Mesenchymal stem cell (in vitro differentiated cells and primary cell): Measurements from ENCODE around the gene ABCC6.

Experiments
- DNase-seq: peaks from one replicate; pipeline ENCODE4 v3.0.0-alpha.2; 2013
- H2AFZ ChIP-seq: one replicate; pipeline ENCODE4 v1.6.1; 2013; ENCODE audit warnings: low read depth, mild to moderate bottlenecking, control low read depth, inconsistent platforms, low read length, moderate library complexity
- H2AK5ac ChIP-seq: 2 replicates; pipeline ENCODE4 v1.6.1; 2013; ENCODE audit warnings: low read length, moderate library complexity, mild to moderate bottlenecking, inconsistent platforms; ENCODE audit not compliant: severe bottlenecking
- H2BK120ac ChIP-seq: one replicate; pipeline ENCODE4 v1.6.1; 2013; ENCODE audit warnings: low read depth, mild to moderate bottlenecking, inconsistent platforms, low read length, moderate library complexity
- H2BK12ac ChIP-seq, 2 experiments: one replicate each; pipeline ENCODE4 v1.6.1; 2013; ENCODE audit warnings: inconsistent platforms in 2 of 2, low read length in 2 of 2, mild to moderate bottlenecking in 2 of 2, moderate library complexity in 2 of 2, control low read depth in 1 of 2
- H2BK15ac ChIP-seq: one replicate; pipeline ENCODE4 v1.6.1; 2013; ENCODE audit warnings: mild to moderate bottlenecking, low read depth, inconsistent platforms; ENCODE audit not compliant: poor library complexity, severe bottlenecking
- H2BK5ac ChIP-seq: 2 replicates; pipeline ENCODE4 v1.6.1; 2013; ENCODE audit warnings: low read depth, mild to moderate bottlenecking, low read length, control low read depth, inconsistent platforms; ENCODE audit not compliant: poor library complexity, severe bottlenecking
- H3K14ac ChIP-seq, 2 experiments: one replicate each; pipeline ENCODE4 v1.6.1; 2013; ENCODE audit warnings: inconsistent platforms in 2 of 2, low read length in 2 of 2, control low read depth in 1 of 2, mild to moderate bottlenecking in 1 of 2, moderate library complexity in 1 of 2
- H3K18ac ChIP-seq, 2 experiments: one replicate each; pipeline ENCODE4 v1.6.1; 2013; ENCODE audit warnings: inconsistent platforms in 2 of 2, low read length in 2 of 2, control low read depth in 1 of 2, low read depth in 1 of 2, mild to moderate bottlenecking in 1 of 2
- H3K23ac ChIP-seq, 2 experiments: one replicate each; pipeline ENCODE4 v1.6.1; 2013; ENCODE audit warnings: inconsistent platforms in 2 of 2, low read length in 2 of 2, mild to moderate bottlenecking in 2 of 2, moderate library complexity in 2 of 2, control low read depth in 1 of 2
- H3K27ac ChIP-seq: 2 replicates; pipeline ENCODE4 v1.5.1; 2013; ENCODE audit warnings: mild to moderate bottlenecking, moderate library complexity, low read length, control low read depth, inconsistent platforms; ENCODE audit not compliant: poor library complexity, severe bottlenecking
- H3K27me3 ChIP-seq, 2 experiments: 2 replicates each; pipeline versions ENCODE4 v1.6.1 to v1.7.0; 2013; ENCODE audit warnings: low read length in 2 of 2, mild to moderate bottlenecking in 2 of 2, moderate library complexity in 2 of 2, control low read depth in 1 of 2, inconsistent platforms in 1 of 2; ENCODE audit not compliant: control insufficient read depth in 1 of 2, insufficient read depth in 1 of 2
- H3K36me3 ChIP-seq, 2 experiments: 2 replicates each; pipeline versions ENCODE4 v1.6.1 to v1.7.0; 2013; ENCODE audit warnings: low read length in 2 of 2, control low read depth in 1 of 2, inconsistent platforms in 1 of 2, low read depth in 1 of 2, mild to moderate bottlenecking in 1 of 2; ENCODE audit not compliant: insufficient read depth in 2 of 2, control insufficient read depth in 1 of 2
- H3K4ac ChIP-seq, 2 experiments: one replicate each; pipeline ENCODE4 v1.6.1; 2013; ENCODE audit warnings: inconsistent platforms in 2 of 2, low read length in 2 of 2, mild to moderate bottlenecking in 2 of 2, moderate library complexity in 2 of 2, control low read depth in 1 of 2, low read depth in 1 of 2
- H3K4me1 ChIP-seq: 2 replicates; pipeline ENCODE4 v1.6.1; 2013; ENCODE audit warnings: low read depth, low read length, control low read depth; ENCODE audit not compliant: control insufficient read depth, insufficient read depth
- H3K4me2 ChIP-seq: 2 replicates; pipeline ENCODE4 v1.6.1; 2013; ENCODE audit warnings: low read length, mild to moderate bottlenecking, inconsistent platforms; ENCODE audit not compliant: poor library complexity, severe bottlenecking
- H3K4me3 ChIP-seq, 2 experiments: 2 replicates each; pipeline versions ENCODE4 v1.5.1 to v1.7.0; 2013; ENCODE audit warnings: low read length in 2 of 2, mild to moderate bottlenecking in 2 of 2, control low read depth in 1 of 2, low read depth in 1 of 2; ENCODE audit not compliant: insufficient read depth in 1 of 2
- H3K79me1 ChIP-seq: replicated peaks from 2 replicates; pipeline ENCODE4 v1.6.1; 2013; ENCODE audit warnings: mild to moderate bottlenecking, control low read depth, low read length, inconsistent platforms; ENCODE audit not compliant: poor library complexity, severe bottlenecking
- H3K9ac ChIP-seq: 2 replicates; pipeline ENCODE4 v1.7.0; 2013; ENCODE audit warnings: mild to moderate bottlenecking, low read length, moderate library complexity
- H3K9me3 ChIP-seq: 2 replicates; pipeline ENCODE4 v1.7.0; 2013; ENCODE audit warnings: mild to moderate bottlenecking, low read length; ENCODE audit not compliant: control insufficient read depth
- H4K8ac ChIP-seq: one replicate; pipeline ENCODE4 v1.6.1; 2013; ENCODE audit warnings: inconsistent platforms, mild to moderate bottlenecking, low read length, moderate library complexity
- H4K91ac ChIP-seq: one replicate; pipeline ENCODE4 v1.6.1; 2013; ENCODE audit warnings: mild to moderate bottlenecking, low read length, inconsistent platforms
- WGBS: methylation state at CpG from one replicate; pipeline ENCODE4 v1.1.7; 2013; ENCODE audit warnings: mixed read lengths; 5-methylcytosine and 5-hydroxymethylcytosine counted together

The ABCC6 gene

GRCh38 chr16:16112450-16113053 lies 110.7 kb downstream of the ABCC6 start:
- Histone ChIP-seq H2BK5ac (no peak overlapping the region), H4K8ac (no peak overlapping the region), H3K18ac (no peak overlapping the region), H2BK12ac (no peak overlapping the region), H3K9me3 (no peaks in the 10 kb centered on the region), H3K79me1 (no peaks in the 10 kb centered on the region), H3K4me3 (no peak overlapping the region), H2AFZ (no peak overlapping the region), H3K23ac (no peak overlapping the region), H3K4ac (no peak overlapping the region), H2BK15ac (no peak overlapping the region), H3K4me1 (no peaks in the 10 kb centered on the region), H3K36me3 (peaks cover 60 to 92% of the 10 kb centered on the region in 2 experiments), H2AK5ac (no peak overlapping the region), H3K27me3 (no peaks in the 10 kb centered on the region), H2BK120ac (no peak overlapping the region), H3K9ac (no peak overlapping the region), H3K27ac (no peak overlapping the region), H3K4me2 (no peak overlapping the region), H4K91ac (no peak overlapping the region), H3K14ac (no peak overlapping the region)
- no peak for DNase-seq
- 86% methylated on average over 8 of the region's 8 CpGs for WGBS

- H3K4me2 ChIP-seq = no peak overlapping the region
- H3K9ac ChIP-seq = no peak overlapping the region
- H3K27ac ChIP-seq = no peak overlapping the region
- H3K79me1 ChIP-seq = no peaks in the 10 kb centered on the region
- no peak overlapping the region for H3K14ac ChIP-seq
- H2AK5ac ChIP-seq = no peak overlapping the region
- H3K4me1 ChIP-seq = no peaks in the 10 kb centered on the region
- H3K4me3 ChIP-seq = no peak overlapping the region
- no peak overlapping the region for H3K23ac ChIP-seq
- no peak overlapping the region for H2BK12ac ChIP-seq
- no peak overlapping the region for H2BK15ac ChIP-seq
- no peaks in the 10 kb centered on the region for H3K9me3 ChIP-seq
- H2AFZ ChIP-seq = no peak overlapping the region
- no peak overlapping the region for H2BK120ac ChIP-seq
- no peak overlapping the region for H4K8ac ChIP-seq
- H3K18ac ChIP-seq = no peak overlapping the region
- no peak overlapping the region for H3K4ac ChIP-seq
- no peak for DNase-seq
- H3K27me3 ChIP-seq = no peaks in the 10 kb centered on the region
- peaks cover 56 to 91% of the 10 kb centered on the region in 2 experiments for H3K36me3 ChIP-seq
- no peak overlapping the region for H2BK5ac ChIP-seq
- H4K91ac ChIP-seq = no peak overlapping the region
- 98% methylated on average over 4 of the region's 4 CpGs for WGBS
Observed at GRCh38 chr16:16111639-16112038, 111.7 kb downstream of the ABCC6 start.

GRCh38 chr16:16110111-16110490 lies 113.2 kb downstream of the ABCC6 start:
- Histone ChIP-seq H2BK120ac (no peak overlapping the region), H3K4me2 (no peak overlapping the region), H3K9me3 (no peaks in the 10 kb centered on the region), H2BK12ac (no peak overlapping the region), H2AK5ac (no peak overlapping the region), H3K4me1 (no peaks in the 10 kb centered on the region), H2BK15ac (no peak overlapping the region), H2AFZ (no peak overlapping the region), H4K8ac (no peak overlapping the region), H3K4me3 (no peak overlapping the region), H4K91ac (no peak overlapping the region), H3K18ac (no peak overlapping the region), H3K23ac (no peak overlapping the region), H2BK5ac (no peak overlapping the region), H3K27me3 (no peaks in the 10 kb centered on the region), H3K36me3 (peaks cover 60 to 90% of the 10 kb centered on the region in 2 experiments), H3K9ac (no peak overlapping the region), H3K4ac (no peak overlapping the region), H3K14ac (no peak overlapping the region), H3K79me1 (no peaks in the 10 kb centered on the region), H3K27ac (no peak overlapping the region)
- DNase-seq = no peak
- 97% methylated on average over 9 of the region's 9 CpGs for WGBS

- H2BK12ac ChIP-seq = no peak overlapping the region
- H2BK5ac ChIP-seq = no peak overlapping the region
- H4K8ac ChIP-seq = no peak overlapping the region
- H3K27ac ChIP-seq = no peak overlapping the region
- no peak overlapping the region for H2BK120ac ChIP-seq
- no peak overlapping the region for H3K18ac ChIP-seq
- H3K4me2 ChIP-seq = no peak overlapping the region
- no peaks in the 10 kb centered on the region for H3K27me3 ChIP-seq
- DNase-seq = no peak
- peak overlapping the region in 1 of 2 experiments; percentile 24 for H3K4ac ChIP-seq
- H3K36me3 ChIP-seq = peaks cover 61 to 85% of the 10 kb centered on the region in 2 experiments
- H4K91ac ChIP-seq = no peak overlapping the region
- no peak overlapping the region for H2AK5ac ChIP-seq
- H3K79me1 ChIP-seq = no peaks in the 10 kb centered on the region
- no peaks in the 10 kb centered on the region for H3K4me1 ChIP-seq
- H3K9me3 ChIP-seq = no peaks in the 10 kb centered on the region
- H2AFZ ChIP-seq = no peak overlapping the region
- no peak overlapping the region for H3K9ac ChIP-seq
- no peak overlapping the region for H3K4me3 ChIP-seq
- H3K23ac ChIP-seq = no peak overlapping the region
- WGBS = 92% methylated on average over 8 of the region's 8 CpGs
- no peak overlapping the region for H2BK15ac ChIP-seq
- H3K14ac ChIP-seq = no peak overlapping the region
Observed at GRCh38 chr16:16109453-16110110, 113.7 kb downstream of the ABCC6 start.
